HepG2 (cell line): ENCODE measurements around the gene NLRP6.

ENCODE experiments used
- SP4 ChIP-seq: sonication (generic); formaldehyde crosslinking; IDR thresholded peaks from 2 replicates; pipeline ENCODE4 v1.8.1; 2023; ENCODE audit warnings: mild to moderate bottlenecking, missing genetic modification reagents
- ZNF180 ChIP-seq: sonication (generic); formaldehyde crosslinking; IDR thresholded peaks from 2 replicates; pipeline ENCODE4 v1.4.0; 2020; ENCODE audit warnings: low read depth, missing genetic modification reagents, borderline replicate concordance
- TF ChIP-seq, protein P1 (sequence below): sonication (generic); formaldehyde crosslinking; IDR thresholded peaks from 2 replicates; pipeline ENCODE4 v1.5.0; 2020; ENCODE audit warnings: mild to moderate bottlenecking, missing genetic modification reagents, moderate library complexity

DNA sequence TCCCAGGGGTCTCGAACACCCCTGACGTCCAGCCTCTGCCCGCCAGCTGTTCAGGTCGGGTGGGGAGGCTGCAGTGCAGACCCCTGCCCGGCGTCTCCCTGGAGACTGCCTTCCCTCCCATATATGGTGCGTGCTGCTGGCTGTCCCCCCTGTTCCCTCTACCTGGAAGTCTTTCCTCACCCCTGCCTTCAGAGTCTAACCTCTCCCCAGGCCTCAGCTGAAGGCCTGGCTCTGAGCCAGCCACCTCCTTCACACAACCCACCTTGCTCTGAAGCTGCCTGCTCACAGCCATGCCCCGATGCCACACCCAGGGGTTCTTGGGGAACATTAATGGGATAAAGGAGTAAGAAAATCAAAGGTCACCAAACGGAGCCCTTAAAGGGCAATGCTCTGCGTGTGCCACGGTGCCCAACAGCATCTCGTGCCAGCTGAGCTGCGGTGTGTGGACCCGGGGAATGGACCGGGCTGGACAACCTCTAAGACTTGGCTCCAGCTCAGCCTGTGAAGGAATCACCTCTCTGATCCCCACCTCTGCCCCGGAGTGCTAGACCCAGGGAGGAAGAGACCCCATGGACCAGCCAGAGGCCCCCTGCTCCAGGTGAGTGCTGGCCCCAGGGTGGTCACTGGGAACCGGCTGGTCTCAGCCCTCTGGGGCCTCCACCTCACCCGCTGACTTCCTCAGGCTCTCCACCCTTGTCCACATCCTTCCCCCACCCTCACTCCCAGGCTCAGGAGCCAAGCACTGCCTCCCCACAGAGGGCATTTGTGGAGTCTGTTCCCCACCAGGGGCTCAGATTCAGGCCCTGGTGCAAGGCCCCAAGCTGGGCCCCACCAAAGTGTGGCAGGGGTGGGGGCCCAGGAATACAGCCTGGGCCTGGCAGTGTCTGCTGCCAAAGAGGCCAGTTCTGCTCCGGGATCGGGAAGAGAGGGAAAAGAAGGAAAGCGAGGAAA is at the start of gene NLRP6:
- TF ChIP-seq, protein P1, sequence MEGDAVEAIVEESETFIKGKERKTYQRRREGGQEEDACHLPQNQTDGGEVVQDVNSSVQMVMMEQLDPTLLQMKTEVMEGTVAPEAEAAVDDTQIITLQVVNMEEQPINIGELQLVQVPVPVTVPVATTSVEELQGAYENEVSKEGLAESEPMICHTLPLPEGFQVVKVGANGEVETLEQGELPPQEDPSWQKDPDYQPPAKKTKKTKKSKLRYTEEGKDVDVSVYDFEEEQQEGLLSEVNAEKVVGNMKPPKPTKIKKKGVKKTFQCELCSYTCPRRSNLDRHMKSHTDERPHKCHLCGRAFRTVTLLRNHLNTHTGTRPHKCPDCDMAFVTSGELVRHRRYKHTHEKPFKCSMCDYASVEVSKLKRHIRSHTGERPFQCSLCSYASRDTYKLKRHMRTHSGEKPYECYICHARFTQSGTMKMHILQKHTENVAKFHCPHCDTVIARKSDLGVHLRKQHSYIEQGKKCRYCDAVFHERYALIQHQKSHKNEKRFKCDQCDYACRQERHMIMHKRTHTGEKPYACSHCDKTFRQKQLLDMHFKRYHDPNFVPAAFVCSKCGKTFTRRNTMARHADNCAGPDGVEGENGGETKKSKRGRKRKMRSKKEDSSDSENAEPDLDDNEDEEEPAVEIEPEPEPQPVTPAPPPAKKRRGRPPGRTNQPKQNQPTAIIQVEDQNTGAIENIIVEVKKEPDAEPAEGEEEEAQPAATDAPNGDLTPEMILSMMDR (CRISPR knock-in tag), result no peak
- TF ChIP-seq ZNF180 (CRISPR knock-in tag) (no peak), SP4 (no peak)
